ENCODE data around the gene S100A13.
A peak's percentile ranks its signal among the peaks of the same experiment; 100 is the strongest.
"Not testable (repeated sequence)": the region's sequence is repeated elsewhere in the genome, so short reads cannot be mapped to it uniquely, and the experiment has no call there.

The S100A13 gene

DNA sequence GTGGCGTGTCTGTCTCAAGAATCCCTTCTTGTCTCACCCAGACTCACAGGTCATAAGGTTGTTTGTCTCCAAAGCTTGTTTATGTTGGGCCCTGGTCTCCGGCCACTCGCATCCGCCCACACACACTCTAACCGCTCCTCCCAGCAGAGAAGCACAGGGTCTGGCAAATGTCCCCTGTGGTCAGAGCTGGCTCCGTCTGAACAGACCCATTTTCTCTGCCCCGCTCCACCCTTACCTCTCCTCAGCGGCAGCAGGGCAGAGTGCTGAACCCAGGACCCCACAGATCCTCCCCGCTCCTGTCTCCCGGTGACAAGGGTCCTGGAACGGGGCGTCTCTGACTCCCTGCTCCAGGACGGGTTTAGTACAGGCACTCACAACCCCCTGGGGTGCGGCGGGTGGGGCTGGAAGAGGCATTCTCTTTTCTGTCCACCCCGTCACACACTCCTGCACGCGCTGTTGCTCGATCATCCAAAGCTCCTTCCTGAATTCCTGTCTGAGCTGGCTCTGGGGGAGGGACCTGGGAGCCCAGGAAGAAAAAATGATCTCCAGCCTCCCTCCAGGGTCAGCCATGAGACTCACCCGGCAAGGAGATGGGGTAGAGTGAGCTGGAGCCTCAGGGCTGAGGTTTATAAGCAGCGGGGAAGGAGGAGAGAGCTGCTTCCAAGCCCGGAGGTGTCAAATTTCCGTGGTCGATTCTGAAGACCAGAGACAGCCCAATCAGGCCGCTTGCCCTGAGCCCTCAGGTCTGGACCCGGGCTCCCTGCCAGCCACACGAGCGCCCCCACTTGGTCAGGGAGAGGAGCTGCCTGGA lies at the start of gene S100A13:
Gene S100A13, minus strand, starts transcription at position 602 of the 811 bp plus-strand sequence. CDS start 1,033 bp downstream, outside the sequence.
- no peak for DNase-seq

GRCh38 chr1:153673511-153673910 lies 46.2 kb upstream of the S100A13 start:
- DNase-seq: no peak

DNA sequence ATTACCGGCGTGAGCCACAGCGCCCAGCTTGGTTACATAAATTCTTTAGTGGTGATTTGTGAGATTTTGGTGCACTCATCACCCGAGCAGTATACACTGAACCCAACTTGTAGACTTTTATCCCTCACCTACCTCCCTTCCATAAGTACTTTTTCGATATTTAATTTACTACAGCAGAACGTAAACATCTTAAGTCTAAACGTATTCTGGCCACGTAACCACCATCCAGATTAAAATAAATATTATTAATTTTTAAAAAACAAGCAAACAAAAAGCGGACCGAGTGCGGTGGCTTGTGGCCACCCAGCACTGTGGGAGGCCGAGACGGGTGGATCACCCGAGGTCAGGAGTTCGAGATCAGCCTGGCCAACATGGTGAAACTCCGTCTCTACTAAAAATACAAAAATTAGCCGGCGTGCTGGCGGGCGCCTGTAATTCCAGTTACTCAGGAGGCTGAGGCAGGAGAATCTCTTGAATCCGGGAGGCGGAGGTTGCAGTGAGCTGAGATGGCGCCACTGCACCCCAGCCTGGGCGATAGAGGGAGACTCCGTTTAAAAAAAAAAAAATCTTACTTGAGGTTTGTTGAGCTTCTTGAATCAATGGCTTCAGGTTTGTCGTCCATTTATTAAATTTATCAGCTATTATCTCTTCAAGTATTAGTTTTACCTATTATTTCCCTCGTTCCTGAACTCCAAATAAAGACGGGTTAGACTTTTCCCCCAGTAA lies 44.5 kb upstream of the S100A13 start:
- DNase-seq: peak; percentile 46

- peak; percentile 100 for DNase-seq
These were observed 43.7 kb upstream of the S100A13 start, which contains the start of gene ILF2 for GRCh38 chr1:153670859-153671627. TSS of gene ILF2 (minus strand) at chr1:153670993. CDS start at chr1:153670922, 71 bp downstream.

DNA sequence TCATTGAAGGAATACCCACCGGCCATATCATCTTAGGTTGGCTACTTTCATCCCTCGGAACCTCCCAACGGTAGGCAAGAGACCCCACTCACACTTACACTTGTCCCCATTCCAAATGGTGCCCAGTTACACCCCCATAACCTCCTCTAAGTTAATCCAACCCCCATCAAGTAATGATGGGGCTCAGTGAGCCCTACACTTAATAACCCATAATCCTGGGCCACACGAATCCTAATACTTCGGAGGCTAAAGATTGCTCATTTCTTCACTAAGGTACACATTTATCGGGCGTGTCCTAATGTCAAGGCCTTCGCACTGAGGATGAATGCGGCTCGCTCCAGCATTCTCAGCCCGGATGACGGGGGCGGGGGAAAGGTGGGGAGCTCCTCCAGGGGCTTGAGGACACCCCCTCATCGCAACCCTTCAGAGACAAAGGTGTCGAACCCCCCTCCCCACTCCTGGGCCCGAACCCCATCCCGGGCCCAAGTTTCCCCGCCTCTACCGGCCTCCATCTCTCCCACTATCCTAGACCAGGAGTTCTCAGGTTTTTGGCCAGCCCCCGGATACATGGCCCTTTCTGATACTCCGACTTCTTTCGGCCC lies 43.1 kb upstream of the S100A13 start:
- DNase-seq: no peak

DNA sequence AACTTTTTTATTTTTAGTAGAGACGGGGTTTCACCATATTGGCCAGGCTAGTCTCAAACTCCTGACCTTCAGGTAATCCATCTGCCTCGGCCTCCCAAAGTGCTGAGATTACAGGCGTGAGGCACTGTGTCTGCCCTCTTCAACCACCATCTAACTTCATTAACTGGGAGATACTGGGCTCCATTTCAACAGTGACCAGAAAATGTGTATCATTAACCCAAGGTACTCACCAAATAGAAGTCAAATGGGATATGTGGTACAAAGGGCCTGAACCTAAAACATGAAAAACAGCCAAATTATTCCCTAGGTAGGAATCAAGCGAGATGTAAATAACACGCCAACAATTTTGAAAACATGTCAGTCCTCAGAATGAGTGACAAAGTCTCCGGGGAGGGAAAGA lies 42.3 kb upstream of the S100A13 start:
- no peak for DNase-seq

DNA sequence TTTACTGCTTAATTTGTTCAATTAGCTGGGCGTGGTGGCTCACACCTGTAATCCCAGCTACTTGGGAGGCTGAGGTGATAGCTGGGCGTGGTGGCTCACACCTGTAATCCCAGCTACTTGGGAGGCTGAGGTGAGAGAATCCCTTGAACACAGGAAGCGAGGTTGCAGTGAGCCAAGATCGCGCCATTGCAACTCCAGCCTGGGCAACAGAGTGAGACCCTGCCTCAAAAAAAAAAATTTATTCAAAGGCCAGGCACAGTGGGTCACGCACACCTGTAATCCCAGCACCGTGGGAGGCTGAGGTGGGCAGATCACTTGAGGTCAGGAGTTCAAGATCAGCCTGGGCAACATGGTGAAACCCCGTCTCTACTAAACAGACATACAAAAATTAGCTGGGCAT lies 41.4 kb upstream of the S100A13 start:
- not testable (repeated sequence) for DNase-seq

DNA sequence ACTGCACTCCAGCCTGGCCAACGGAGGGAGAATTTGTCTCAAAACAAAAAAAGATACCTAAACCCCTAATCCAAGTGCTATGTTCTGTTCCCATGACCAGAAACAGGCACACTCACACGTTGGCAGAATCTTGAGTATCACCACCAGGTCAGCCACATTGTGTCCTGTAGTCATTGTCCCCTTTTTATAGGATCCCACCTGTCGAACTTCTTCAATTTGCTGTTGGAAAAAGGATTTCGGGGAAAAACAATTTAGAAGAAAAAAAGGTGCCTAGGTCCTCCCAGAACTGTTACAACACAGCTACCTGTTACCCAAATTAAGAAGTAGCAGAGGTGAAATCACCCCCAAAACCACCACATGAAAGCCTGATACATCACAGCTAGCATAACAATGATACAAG lies 40.1 kb upstream of the S100A13 start:
- no peak for DNase-seq

GRCh38 chr1:153663211-153663610 lies 35.9 kb upstream of the S100A13 start:
- no peak for DNase-seq

DNA sequence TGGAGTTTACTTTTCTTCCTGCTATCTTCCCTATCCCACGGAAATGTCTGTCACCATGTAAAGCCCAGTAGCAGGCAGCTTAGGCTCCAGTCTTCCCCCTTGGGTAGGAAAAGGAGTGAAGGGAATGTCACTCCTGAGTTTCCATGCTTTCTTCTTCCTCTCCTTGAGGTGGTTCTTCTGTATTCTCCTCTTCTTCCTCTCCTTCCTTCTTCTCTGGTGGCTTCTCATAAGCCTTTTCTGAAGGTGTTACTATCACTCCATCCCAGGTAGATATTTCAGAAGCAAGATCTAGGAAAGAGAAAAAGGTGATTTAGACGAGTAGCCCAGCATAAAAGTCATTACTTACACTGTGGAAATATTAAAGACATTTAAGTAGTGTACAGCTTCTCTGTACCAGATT lies 35.0 kb upstream of the S100A13 start:
- DNase-seq: no peak

DNA sequence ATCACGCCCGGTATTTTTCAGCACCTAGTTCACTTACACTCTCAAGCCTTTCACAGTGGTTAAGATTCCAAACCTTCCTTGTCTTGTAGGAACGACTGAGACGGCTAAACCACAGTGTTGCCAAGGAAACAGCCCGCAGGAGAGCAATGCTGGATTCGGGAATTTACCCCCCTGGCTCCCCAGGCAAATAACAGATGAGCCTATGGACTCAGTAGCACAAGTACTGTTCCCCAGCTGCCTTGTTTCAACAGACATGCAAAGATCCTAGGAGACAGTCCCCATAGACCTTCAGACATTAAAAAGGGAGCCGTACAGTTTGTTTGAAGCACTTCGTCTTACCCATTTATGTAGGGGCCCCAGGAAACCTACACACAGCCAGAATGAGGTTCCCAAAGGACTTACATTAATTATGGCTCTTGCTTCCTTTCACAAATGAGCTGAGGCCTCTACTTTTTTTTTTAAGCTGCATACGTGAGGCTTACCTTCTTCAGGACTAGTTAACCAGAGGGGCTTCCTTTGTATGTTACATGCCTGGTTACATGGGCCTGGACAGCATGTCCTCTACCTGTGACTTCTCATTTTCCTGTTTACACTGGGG lies 33.9 kb upstream of the S100A13 start:
- DNase-seq: no peak

DNA sequence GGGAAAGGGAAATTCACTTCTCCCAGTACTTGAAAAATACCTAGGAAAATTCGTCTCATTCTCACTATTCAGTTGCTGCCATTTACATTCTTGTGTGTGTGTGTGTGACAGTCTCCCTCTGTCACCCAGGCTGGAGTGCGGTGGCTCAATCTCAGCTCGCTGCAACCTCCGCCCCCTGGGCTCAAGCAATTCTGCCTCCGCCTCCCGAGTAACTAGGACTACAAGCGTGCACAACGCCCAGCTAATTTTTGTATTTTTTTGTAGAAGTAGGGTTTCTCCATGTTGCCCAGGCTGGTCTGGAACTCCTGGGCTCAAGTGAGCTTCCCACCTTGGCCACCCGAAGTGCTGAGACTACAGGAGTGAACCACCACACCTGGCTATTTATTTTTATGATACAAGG lies 32.4 kb upstream of the S100A13 start:
- no peak for DNase-seq

GRCh38 chr1:153659175-153659534 lies 31.9 kb upstream of the S100A13 start:
- DNase-seq: no peak

DNA sequence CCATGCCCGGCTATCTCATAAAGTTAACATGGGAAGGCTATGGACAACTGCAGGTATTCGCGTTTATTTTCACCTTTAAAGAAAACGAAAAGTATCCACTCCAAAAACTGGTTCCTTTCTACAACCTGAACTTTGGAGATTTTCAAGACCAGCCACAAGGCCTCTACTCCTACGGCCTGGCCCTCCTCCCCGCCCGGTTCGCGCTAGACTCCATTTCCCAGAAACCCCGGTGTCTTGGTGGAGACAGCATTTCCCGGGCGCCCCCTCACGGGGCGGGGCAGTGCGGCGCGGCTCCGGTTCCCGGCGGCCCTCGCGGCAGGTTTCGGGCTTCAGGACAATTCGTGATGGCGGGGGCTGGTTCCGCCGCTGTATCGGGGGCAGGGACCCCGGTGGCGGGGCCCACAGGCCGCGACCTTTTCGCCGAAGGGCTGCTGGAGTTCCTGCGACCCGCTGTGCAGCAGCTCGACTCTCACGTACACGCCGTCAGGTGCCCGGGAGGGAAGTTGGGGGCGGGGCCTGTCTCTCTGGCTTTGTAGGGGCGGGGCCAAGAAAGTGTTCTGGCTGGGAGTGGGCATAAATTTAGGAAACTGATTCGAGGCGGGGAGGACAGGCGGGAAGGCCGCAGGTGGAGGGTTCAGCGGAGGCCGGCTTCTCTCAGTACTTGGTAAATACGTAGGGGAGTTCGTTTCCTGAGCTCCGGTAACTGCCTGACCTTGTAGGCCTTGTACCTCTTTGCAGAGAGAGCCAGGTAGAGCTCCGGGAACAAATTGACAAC lies 31.3 kb upstream of the S100A13 start, which contains the start of gene SNAPIN:
Gene SNAPIN, plus strand, starts transcription at position 304 of the 775 bp plus-strand sequence. Its CDS starts 41 bp downstream, at position 345.
- peak; percentile 88 for DNase-seq

GRCh38 chr1:153655333-153655732 lies 28.0 kb upstream of the S100A13 start:
- no peak for DNase-seq

- DNase-seq: no peak
These were observed 25.6 kb upstream of the S100A13 start for GRCh38 chr1:153652805-153653500.

- no peak for DNase-seq
These were observed 24.5 kb upstream of the S100A13 start for GRCh38 chr1:153651771-153652170.

DNA sequence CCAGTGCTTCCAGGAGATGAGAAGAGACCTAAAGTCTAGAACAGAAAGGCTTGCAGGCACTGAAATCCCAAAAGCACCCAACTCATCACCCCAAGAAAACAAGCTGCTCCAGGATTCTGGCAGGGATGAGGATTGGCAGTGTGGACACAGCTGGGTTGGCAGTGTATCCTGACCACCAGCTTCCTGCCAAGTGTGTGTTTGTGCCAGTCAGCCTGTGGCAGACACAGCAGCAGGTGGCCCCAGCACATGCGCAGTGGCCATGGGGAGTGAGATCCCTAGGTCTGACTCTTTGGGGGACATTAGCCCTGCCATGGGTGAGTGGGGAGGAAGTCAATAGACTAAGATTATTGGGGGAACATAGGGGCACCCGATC lies 22.5 kb upstream of the S100A13 start:
- no peak for DNase-seq

- DNase-seq: no peak
These were observed 22.0 kb upstream of the S100A13 start for GRCh38 chr1:153649137-153649862.

- DNase-seq: no peak
These were observed 20.8 kb upstream of the S100A13 start for GRCh38 chr1:153648000-153648643.
